BJ (cell line): ENCODE data around the gene PSMB1. TPM values are rescaled to one million over a fixed set of nuclear protein-coding genes. Genes with fewer than 3 reads are reported as not detected.

ENCODE experiments used
- CTCF ChIA-PET: fragments of 350-600 bp; formaldehyde crosslinking; extraction: SDS; loops from one replicate; lab custom pipeline; 2021; ENCODE audit warnings: antibody characterized with exemption, inconsistent platforms; lab: Yijun Ruan, JAX
- POLR2A ChIA-PET: fragments of 300-600 bp; sonication (Branson Sonifier 250); formaldehyde crosslinking; extraction: SDS; loops from one replicate; lab custom pipeline; 2021; ENCODE audit warnings: antibody characterized with exemption; lab: Charles Lee
- DNase-seq: peaks from one replicate; pipeline ENCODE4 v3.0.0-alpha.2; 2011; ENCODE audit warnings: low read depth
- H3K27me3 ChIP-seq: 2 replicates; pipeline ENCODE4 v1.6.0; 2011; ENCODE audit warnings: low read length; ENCODE audit not compliant: control insufficient read depth, insufficient read depth
- H3K36me3 ChIP-seq: 2 replicates; pipeline ENCODE4 v1.5.1; 2011; ENCODE audit warnings: low read length; ENCODE audit not compliant: control insufficient read depth, insufficient read depth
- H3K4me3 ChIP-seq: 2 replicates; pipeline ENCODE4 v1.5.1; 2011; ENCODE audit warnings: low read depth, mild to moderate bottlenecking, control low read depth, low read length
- polyA plus RNA-seq: library from polyadenylated mRNA; depleted of rRNA; stranded (reverse); fragments of >200 nt; gene quantifications from 2 replicates; pipeline ENCODE4 v1.2.3, GENCODE V29; 2011
- TF ChIP-seq, protein P1 (sequence below): IDR thresholded peaks from 2 replicates; pipeline ENCODE4 v1.5.1; 2011; ENCODE audit warnings: low read depth, mild to moderate bottlenecking, control low read depth, inconsistent platforms, low read length, moderate library complexity; ENCODE audit not compliant: insufficient read depth

Gene PSMB1
- polyA plus RNA-seq, 1 experiment, result 344 TPM

DNA sequence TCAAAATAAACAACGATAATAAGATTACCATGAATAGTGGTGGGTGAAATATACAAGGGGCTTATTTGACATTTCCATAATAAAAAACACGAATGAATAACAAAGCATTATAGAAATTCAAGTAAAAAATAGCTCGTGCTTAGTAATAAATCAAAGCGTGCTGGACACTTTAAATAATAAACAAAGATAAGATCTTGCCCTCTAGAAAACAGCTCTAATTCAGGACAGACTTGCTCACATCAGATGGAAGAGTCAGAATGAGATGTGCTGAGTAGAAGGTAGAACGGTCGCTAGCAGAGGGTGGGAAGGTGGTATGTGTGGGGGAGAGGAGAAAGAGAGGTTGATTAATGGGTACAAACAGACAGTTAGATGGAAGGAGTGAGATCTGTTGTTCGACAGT, 27.3 kb downstream of the PSMB1 start:
- ChIA-PET POLR2A (no interaction called here), CTCF (interaction anchor here (0.9 to 1.8 kb wide), 2 partner anchors 527 to 694 kb away, joined by 3 to 10 read pairs; no protein-coding TSS in a partner anchor)
- Histone ChIP-seq H3K36me3 (no peaks in the 10 kb centered on the region), H3K4me3 (no peak overlapping the region), H3K27me3 (no peaks in the 10 kb centered on the region)
- TF ChIP-seq, protein P1, sequence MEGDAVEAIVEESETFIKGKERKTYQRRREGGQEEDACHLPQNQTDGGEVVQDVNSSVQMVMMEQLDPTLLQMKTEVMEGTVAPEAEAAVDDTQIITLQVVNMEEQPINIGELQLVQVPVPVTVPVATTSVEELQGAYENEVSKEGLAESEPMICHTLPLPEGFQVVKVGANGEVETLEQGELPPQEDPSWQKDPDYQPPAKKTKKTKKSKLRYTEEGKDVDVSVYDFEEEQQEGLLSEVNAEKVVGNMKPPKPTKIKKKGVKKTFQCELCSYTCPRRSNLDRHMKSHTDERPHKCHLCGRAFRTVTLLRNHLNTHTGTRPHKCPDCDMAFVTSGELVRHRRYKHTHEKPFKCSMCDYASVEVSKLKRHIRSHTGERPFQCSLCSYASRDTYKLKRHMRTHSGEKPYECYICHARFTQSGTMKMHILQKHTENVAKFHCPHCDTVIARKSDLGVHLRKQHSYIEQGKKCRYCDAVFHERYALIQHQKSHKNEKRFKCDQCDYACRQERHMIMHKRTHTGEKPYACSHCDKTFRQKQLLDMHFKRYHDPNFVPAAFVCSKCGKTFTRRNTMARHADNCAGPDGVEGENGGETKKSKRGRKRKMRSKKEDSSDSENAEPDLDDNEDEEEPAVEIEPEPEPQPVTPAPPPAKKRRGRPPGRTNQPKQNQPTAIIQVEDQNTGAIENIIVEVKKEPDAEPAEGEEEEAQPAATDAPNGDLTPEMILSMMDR, result no peak
- no peak for DNase-seq

DNA sequence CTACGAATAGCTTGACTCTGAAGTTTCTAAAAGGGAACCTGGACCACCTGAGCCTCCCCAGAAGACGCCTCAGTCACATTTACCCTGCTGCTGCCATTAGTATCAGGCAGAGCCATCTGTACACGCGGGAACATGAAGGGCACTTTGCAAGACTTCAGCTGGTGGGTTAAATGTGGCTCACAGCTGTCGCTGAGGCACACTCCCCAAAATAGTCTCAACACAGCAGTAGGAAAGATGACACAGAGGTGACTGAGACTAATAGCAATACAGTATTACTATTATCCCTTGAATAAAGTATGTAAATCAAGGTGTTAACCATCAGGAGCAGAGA, 29.0 kb downstream of the PSMB1 start:
- Histone ChIP-seq H3K27me3 (no peaks in the 10 kb centered on the region), H3K36me3 (no peaks in the 10 kb centered on the region), H3K4me3 (no peak overlapping the region)
- CTCF ChIA-PET, result interaction anchor here (1.1 to 3.1 kb wide), 2 partner anchors 692 to 734 kb away, joined by 4 to 11 read pairs; no protein-coding TSS in a partner anchor
- POLR2A ChIA-PET, result no interaction called here
- TF ChIP-seq, protein P1, result no peak
- DNase-seq, result no peak

DNA sequence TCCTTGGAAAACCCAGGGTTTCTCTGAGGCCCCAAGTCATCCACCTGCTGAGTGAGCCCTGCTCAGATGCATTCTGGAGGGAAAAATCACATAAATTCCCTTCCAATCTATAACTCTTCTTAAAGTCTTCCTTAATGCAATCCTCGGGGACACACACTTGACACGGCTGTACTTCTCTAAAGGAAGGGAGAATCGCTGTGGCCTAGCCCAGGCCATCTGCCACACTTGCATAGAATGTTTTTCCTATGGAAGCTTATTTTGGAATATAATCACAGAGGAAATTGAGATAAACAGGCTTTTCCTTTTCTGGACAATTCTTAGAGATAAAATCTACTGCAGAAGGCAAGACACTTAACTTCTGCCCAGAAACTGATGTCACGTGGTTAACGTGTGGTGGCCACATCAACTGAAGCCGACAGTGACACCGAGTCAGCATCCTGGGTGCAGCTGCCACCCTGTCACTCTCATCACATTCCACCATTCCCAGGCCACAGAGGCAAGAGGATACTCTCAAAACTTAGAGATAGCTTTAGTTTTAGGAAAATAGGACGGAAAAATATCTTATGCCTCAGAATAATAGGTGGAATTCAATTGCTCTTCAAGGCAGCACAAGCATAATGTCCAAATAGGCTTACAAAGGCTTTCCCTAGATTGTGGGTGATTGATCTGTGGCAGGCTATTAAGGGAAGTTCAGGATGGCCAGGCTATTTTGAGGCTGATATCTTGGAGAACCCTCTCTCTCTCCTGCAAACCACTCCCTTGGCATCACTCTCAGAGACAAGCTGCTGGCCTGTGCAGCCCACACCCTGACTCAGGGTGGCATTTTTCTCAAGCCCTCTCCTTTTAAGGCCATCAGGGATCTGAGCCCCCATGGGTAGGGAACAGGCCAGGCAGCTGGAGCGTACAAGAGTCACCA, 29.6 kb downstream of the PSMB1 start:
- TF ChIP-seq, protein P1, result no peak
- CTCF ChIA-PET, result interaction anchor here (0.6 to 3.1 kb wide), 3 partner anchors 692 to 734 kb away, joined by 3 to 11 read pairs (median 4); no protein-coding TSS in a partner anchor

DNA sequence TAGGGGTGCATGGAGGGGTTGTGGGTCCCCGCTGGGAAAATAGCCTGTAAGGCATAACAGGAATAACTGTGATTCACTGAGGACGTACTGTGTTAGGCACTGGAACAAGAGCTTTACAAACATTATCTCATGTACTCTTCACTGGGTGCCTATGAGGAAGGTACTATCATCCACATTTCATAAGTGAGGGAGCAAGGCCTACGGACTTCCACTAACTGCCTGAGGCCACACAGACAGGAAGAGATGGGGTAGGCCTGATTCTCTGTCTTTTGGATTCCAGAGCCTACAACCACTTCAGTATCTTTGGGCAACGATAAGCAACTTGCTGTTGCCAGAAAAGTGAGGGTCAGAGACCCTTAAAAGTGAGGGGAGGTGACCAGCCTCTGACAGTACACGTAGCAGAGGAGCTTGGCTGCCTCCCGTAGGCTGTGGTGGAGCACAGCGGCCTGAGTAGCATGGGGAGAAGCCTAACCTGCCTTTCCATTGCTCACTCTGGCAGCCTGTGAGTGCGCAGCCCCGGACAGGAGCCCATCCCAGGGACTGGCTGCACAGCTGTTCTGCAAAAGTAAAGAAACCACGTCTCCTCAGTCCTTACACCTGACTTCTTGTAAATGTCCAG, 30.4 kb downstream of the PSMB1 start:
- Histone ChIP-seq H3K36me3 (no peaks in the 10 kb centered on the region), H3K27me3 (no peaks in the 10 kb centered on the region), H3K4me3 (no peak overlapping the region)
- DNase-seq, result no peak
- ChIA-PET CTCF (interaction anchor here (0.6 to 3.1 kb wide), 3 partner anchors 181 to 732 kb away, joined by 3 to 11 read pairs (median 5); no protein-coding TSS in a partner anchor), POLR2A (no interaction called here)
- TF ChIP-seq, protein P1, result peak; percentile 42

More for the DNA sequence above, 29.6 kb downstream of the PSMB1 start:
- no peak for DNase-seq
- Histone ChIP-seq H3K4me3 (no peak overlapping the region), H3K27me3 (no peaks in the 10 kb centered on the region), H3K36me3 (no peaks in the 10 kb centered on the region)
- POLR2A ChIA-PET, result no interaction called here
